ENCODE results near the gene GCN1. TPM values are rescaled to one million over a fixed set of nuclear protein-coding genes. Genes with fewer than 3 reads are reported as not detected.

GCN1 gene
- polyA plus RNA-seq, 4 donors: 45.9 to 68.8 (median 54.6) TPM

- DNase-seq (ENCODE audit: low read depth in 4 of 4, low spot score in 2 of 4): no peak
Observed at GRCh38 chr12:120079411-120080400, 114.8 kb downstream of the GCN1 start.

GRCh38 chr12:120078868-120079267, 115.6 kb downstream of the GCN1 start:
- no peak for DNase-seq (ENCODE audit: low read depth in 4 of 4, low spot score in 2 of 4)

GRCh38 chr12:120077260-120077659, 117.3 kb downstream of the GCN1 start:
- no peak for DNase-seq (ENCODE audit: low read depth in 4 of 4, low spot score in 2 of 4)

Other genes with a start within 250 kb of the GCN1 start
- gene BICDL1, start 205.5 kb downstream of the GCN1 start, polyA plus RNA-seq (ENCODE audit: insufficient read length in 4 of 4): 10 to 100 TPM; 34.5 to 42.7 (median 39.7) TPM
- gene RAB35, start 78.0 kb downstream of the GCN1 start, polyA plus RNA-seq (ENCODE audit: insufficient read length in 4 of 4): 10 to 100 TPM; 33.6 to 47.7 (median 41.7) TPM
- gene RPLP0, start 6.4 kb upstream of the GCN1 start, polyA plus RNA-seq (ENCODE audit: insufficient read length in 4 of 4): 1,000 to 10,000 TPM; 2,524 to 3,028 (median 2,862) TPM
- 10 to 100 TPM; 59.9 to 86.7 (median 69.9) TPM for gene PXN, start 71.0 kb upstream of the GCN1 start, polyA plus RNA-seq (ENCODE audit: insufficient read length in 4 of 4)
- 1 to 10 TPM in 1 of 4 donors, under 1 TPM in 1, not detected in 2; 0.92 to 2.6 TPM for gene RNU4-2, start 97.2 kb upstream of the GCN1 start, polyA plus RNA-seq (ENCODE audit: insufficient read length in 4 of 4)
- gene RNU4-1, start 98.5 kb upstream of the GCN1 start, polyA plus RNA-seq (ENCODE audit: insufficient read length in 4 of 4): not detected
- 1 to 10 TPM; 3.0 to 4.6 (median 4.4) TPM for gene SIRT4, start 107.6 kb upstream of the GCN1 start, polyA plus RNA-seq (ENCODE audit: insufficient read length in 4 of 4)
- gene PLA2G1B, start 133.1 kb upstream of the GCN1 start, polyA plus RNA-seq (ENCODE audit: insufficient read length in 4 of 4): under 1 TPM in 3 of 4 donors, not detected in 1; 0.43 to 0.75 (median 0.65) TPM
- gene MSI1, start 174.4 kb upstream of the GCN1 start, polyA plus RNA-seq (ENCODE audit: insufficient read length in 4 of 4): 10 to 100 TPM; 16.8 to 31.9 (median 25.2) TPM
- gene COX6A1, start 243.4 kb upstream of the GCN1 start, polyA plus RNA-seq (ENCODE audit: insufficient read length in 4 of 4): 100 to 1,000 TPM; 274 to 383 (median 330) TPM